GM12878 (cell line): ENCODE results near the gene ALG12. TPM values are rescaled to one million over a fixed set of nuclear protein-coding genes. Genes with fewer than 3 reads are reported as not detected.
A peak's percentile ranks its signal among the peaks of the same experiment; 100 is the strongest.

Experiments used
- ATAC-seq: fragments of 200-7000 bp; cut with Tn5 transposase; 3 replicates; pipeline ENCODE4 v1.9.1; 2020; ENCODE audit warnings: mild to moderate bottlenecking, moderate library complexity
- BruUV-seq: library from RNA; stranded (reverse); fragments of 400-500 nt; replicated peaks from 2 replicates; lab custom pipeline; 2021; lab: Mats Ljungman, UMichigan
- CTCF ChIA-PET: fragments of 300-600 bp; sonication (Branson Sonifier 250); formaldehyde crosslinking; extraction: SDS; loops from one replicate; lab custom pipeline; 2021; ENCODE audit warnings: inconsistent platforms; lab: Yijun Ruan, JAX
- POLR2A ChIA-PET: fragments of 350-600 bp; formaldehyde crosslinking; extraction: SDS; loops from one replicate; lab custom pipeline; 2021; ENCODE audit warnings: inconsistent platforms; lab: Charles Lee
- RAD21 ChIA-PET: fragments of 300-600 bp; sonication (Branson Sonifier 250); formaldehyde crosslinking; loops from one replicate; lab custom pipeline; 2023; ENCODE audit warnings: antibody characterized with exemption; ENCODE audit not compliant: unreplicated experiment; lab: Charles Lee
- SMC1A ChIA-PET: fragments of 300-600 bp; sonication (Branson Sonifier 250); formaldehyde crosslinking; loops from one replicate; lab custom pipeline; 2023; ENCODE audit not compliant: unreplicated experiment, uncharacterized antibody; lab: Charles Lee
- DNase-seq: peaks from one replicate; pipeline ENCODE4 v3.0.0-alpha.2; 2011; ENCODE audit warnings: low read depth, low spot score
- FAIRE-seq: peaks from 3 replicates; lab custom pipeline; 2011; peaks lifted over from hg19 to GRCh38; lab: Jason Lieb, UNC
- H2AFZ ChIP-seq: 2 replicates; pipeline ENCODE4 v1.6.0; 2011; ENCODE audit warnings: low read depth, low read length, control low read depth; ENCODE audit not compliant: control insufficient read depth
- H3K27ac ChIP-seq: 2 replicates; pipeline ENCODE4 v1.5.1; 2011; ENCODE audit warnings: control low read depth; ENCODE audit not compliant: control insufficient read depth, insufficient read depth
- H3K27me3 ChIP-seq, 2 experiments: replicated peaks in 1 of 2; 2 replicates each; pipeline versions ENCODE4 v1.6.0 to v1.6.1; 2011; ENCODE audit warnings: low read length in 1 of 2; ENCODE audit not compliant: control insufficient read depth in 2 of 2, insufficient read depth in 2 of 2
- H3K36me3 ChIP-seq, 2 experiments: 2 replicates each; pipeline ENCODE4 v1.5.1; 2011; ENCODE audit warnings: low read length in 1 of 2; ENCODE audit not compliant: control insufficient read depth in 2 of 2, insufficient read depth in 2 of 2
- H3K4me1 ChIP-seq: 2 replicates; pipeline ENCODE4 v1.6.1; 2011; ENCODE audit warnings: mild to moderate bottlenecking, low read length, moderate library complexity, mixed read lengths; ENCODE audit not compliant: control insufficient read depth, insufficient read depth
- H3K4me2 ChIP-seq: 2 replicates; pipeline ENCODE4 v1.6.0; 2011; ENCODE audit warnings: control low read depth; ENCODE audit not compliant: control insufficient read depth, insufficient read depth
- H3K4me3 ChIP-seq: fragments of 200-600 bp; sonication (generic); 2 replicates; pipeline ENCODE4 v1.5.1; 2016
- H3K79me2 ChIP-seq: 2 replicates; pipeline ENCODE4 v1.6.0; 2011; ENCODE audit warnings: low read length; ENCODE audit not compliant: control insufficient read depth, insufficient read depth
- H3K9ac ChIP-seq: 2 replicates; pipeline ENCODE4 v1.8.0; 2011; ENCODE audit warnings: low read length, control low read depth, mixed read lengths; ENCODE audit not compliant: control insufficient read depth, insufficient read depth
- H3K9me3 ChIP-seq: replicated peaks from 3 replicates; pipeline ENCODE4 v1.5.1; 2011; ENCODE audit warnings: mild to moderate bottlenecking, low read length; ENCODE audit not compliant: control insufficient read depth, insufficient read depth
- H4K20me1 ChIP-seq: 2 replicates; pipeline ENCODE4 v1.6.0; 2011; ENCODE audit not compliant: control insufficient read depth, insufficient read depth
- BACH1 ChIP-seq: fragments of 450-650 bp; IDR thresholded peaks from 2 replicates; pipeline ENCODE4 v1.6.1; 2017; ENCODE audit warnings: mild to moderate bottlenecking, borderline replicate concordance
- EGR1 ChIP-seq, 2 experiments: IDR thresholded peaks; 1 replicate in 1 of 2; 2 replicates in 1 of 2; pipeline ENCODE4 v1.6.1; 2011 to 2012; ENCODE audit warnings: low read depth in 2 of 2, low read length in 2 of 2, borderline replicate concordance in 1 of 2, mild to moderate bottlenecking in 1 of 2, moderate library complexity in 1 of 2
- NR2F1 ChIP-seq: fragments of 450-650 bp; conservative IDR thresholded peaks from 2 replicates; pipeline ENCODE4 v1.6.1; 2017; ENCODE audit warnings: mild to moderate bottlenecking
- RAD21 ChIP-seq: IDR thresholded peaks from 2 replicates; pipeline ENCODE4 v1.6.1; 2011; ENCODE audit warnings: mild to moderate bottlenecking, low read depth, low read length, moderate library complexity; ENCODE audit not compliant: insufficient read depth
- TARDBP ChIP-seq: IDR thresholded peaks from 2 replicates; pipeline ENCODE4 v1.6.1; 2016; ENCODE audit warnings: borderline replicate concordance
- TCF3 ChIP-seq: IDR thresholded peaks from 2 replicates; pipeline ENCODE4 v1.6.1; 2012; ENCODE audit warnings: low read depth, mild to moderate bottlenecking, low read length, borderline replicate concordance; ENCODE audit not compliant: insufficient read depth
- YY1 ChIP-seq: IDR thresholded peaks from 2 replicates; pipeline ENCODE4 v1.6.1; 2011; ENCODE audit warnings: low read depth, mild to moderate bottlenecking, low read length
- WGBS: methylation state at CpG from one replicate; pipeline ENCODE4 v1.1.6; 2016; ENCODE audit warnings: low lambda C conversion rate; ENCODE audit not compliant: insufficient replicate concordance, insufficient coverage; ENCODE audit errors: missing lambda C conversion rate; 5-methylcytosine and 5-hydroxymethylcytosine counted together
- in situ Hi-C: fragments of 300-500 bp; cut with MboI; formaldehyde crosslinking; loops from 9 replicates; pipeline ENCODE4 v1.14.3; 2018; ENCODE audit warnings: mixed read lengths
- intact Hi-C: fragments of 100-400 bp; cut with micrococcal nuclease; formaldehyde crosslinking; loops from one replicate; pipeline ENCODE4 v1.14.2; 2022; ENCODE audit not compliant: unreplicated experiment
- polyA plus RNA-seq, 11 experiments: library from polyadenylated mRNA; depleted of rRNA in 4 of 11; unstranded in 6 of 11; stranded (reverse) in 5 of 11; fragments of >200 nt; fragmentation: Nextera tagmentation in 4 of 11; fragmentation: Illumina TruSeq in 1 of 11; extraction: Ambion mirVana in 4 of 11; extraction: Trizol in 1 of 11; gene quantifications; 1 replicate in 1 of 11; 2 replicates in 10 of 11; pipeline versions ENCODE4 v1.2.1 to v1.2.3, GENCODE V29; 2011 to 2016; ENCODE audit warnings: inconsistent platforms in 2 of 11, missing spikeins in 2 of 11, low read depth in 1 of 11
- total RNA-seq, 4 experiments: library from RNA; depleted of rRNA in 3 of 4; stranded (reverse); fragments of >200 nt in 3 of 4; fragmentation: Illumina TruSeq in 1 of 4; extraction: Trizol in 1 of 4; gene quantifications; 2 replicates each; pipeline versions ENCODE4 v1.2.1 to v1.2.3, GENCODE V29; 2013 to 2021

The ALG12 gene
- total and polyA plus RNA-seq, 10 of the 15 experiments (the other 5 are each of a cell fraction or from before 2014, with no cell fraction given), result 0.22 to 23.4 (median 6.6) TPM

GRCh38 chr22:49879871-49880270 lies 38.4 kb downstream of the ALG12 start (continued):
- TF ChIP-seq RAD21 (no peak), YY1 (0 out of 2 replicates have a peak, but pooled peaks have one; percentile 23)

GRCh38 chr22:49878206-49878605 lies 40.0 kb downstream of the ALG12 start:
- Histone ChIP-seq H3K4me1 (peaks cover 28% of the 10 kb centered on the region), H4K20me1 (no peaks in the 10 kb centered on the region), H2AFZ (no peak overlapping the region), H3K79me2 (peaks cover 48% of the 10 kb centered on the region), H3K9me3 (peaks cover 4% of the 10 kb centered on the region; the same call in 2 of the 3 replicates), H3K4me3 (no peak overlapping the region), H3K27ac (no peak overlapping the region), H3K36me3 (no peaks in the 10 kb centered on the region; a peak in 1 of 4 replicates), H3K9ac (no peak overlapping the region), H3K27me3 (no peaks in the 10 kb centered on the region), H3K4me2 (no peak overlapping the region)
- intact Hi-C loops (no loop called here), in situ Hi-C loops (no loop called here)
- FAIRE-seq (no peak), DNase-seq (no peak), ATAC-seq (no peak)
- ChIA-PET SMC1A (no interaction called here), CTCF (no interaction called here), POLR2A (interaction anchor here (0.9 kb wide), 1 partner anchor 14 kb away, joined by 3 read pairs; no protein-coding TSS in a partner anchor), RAD21 (no interaction called here)
- BruUV-seq, result no TSS peak
- no peak for TF ChIP-seq BACH1
- TF ChIP-seq NR2F1, result no peak
- no peak for TF ChIP-seq EGR1 (IDR thresholded peaks at IDR 0.05; ENCODE audit: borderline replicate concordance in 1 of 2, low read depth in 2 of 2, low read length in 2 of 2)
- TF ChIP-seq TARDBP, result no peak
- TF ChIP-seq TCF3, result no peak
- WGBS, result 78% methylated on average over 8 of the region's 8 CpGs
